ENCODE measurements around the gene POU3F4.

The POU3F4 gene

GRCh38 chrX:83508006-83508405, at the start of gene POU3F4:
POU3F4 (plus strand) TSS chrX:83508290; CDS start chrX:83508325, 35 bp downstream.
- in situ Hi-C loops (cut with MboI; ENCODE audit: low sequenced_read_pairs) = no loop called here

DNA sequence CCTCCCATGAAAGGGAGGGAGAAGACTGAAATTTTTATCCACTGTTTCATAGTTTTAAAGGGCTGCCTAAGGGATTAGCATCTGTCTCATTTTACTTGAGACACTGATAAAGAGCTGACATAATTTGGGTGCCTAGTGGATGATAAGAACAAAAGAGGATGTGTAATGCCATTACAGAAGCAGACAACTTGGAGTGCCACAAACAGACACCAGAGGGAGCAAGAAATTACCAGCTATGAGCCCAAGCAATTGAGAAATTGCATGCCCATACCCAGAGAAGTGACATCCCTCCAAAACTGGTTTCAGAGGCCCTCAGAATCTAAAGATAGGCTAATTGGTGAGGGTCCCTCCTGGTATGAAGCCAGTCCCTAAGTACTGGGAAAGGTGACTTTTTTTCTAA, 38.5 kb upstream of the POU3F4 start:
- in situ Hi-C loops (cut with MboI; ENCODE audit: low sequenced_read_pairs) = no loop called here

- in situ Hi-C loops (cut with MboI; ENCODE audit: low sequenced_read_pairs) = no loop called here
Measured at GRCh38 chrX:83495898-83496297, 12.2 kb upstream of the POU3F4 start.

DNA sequence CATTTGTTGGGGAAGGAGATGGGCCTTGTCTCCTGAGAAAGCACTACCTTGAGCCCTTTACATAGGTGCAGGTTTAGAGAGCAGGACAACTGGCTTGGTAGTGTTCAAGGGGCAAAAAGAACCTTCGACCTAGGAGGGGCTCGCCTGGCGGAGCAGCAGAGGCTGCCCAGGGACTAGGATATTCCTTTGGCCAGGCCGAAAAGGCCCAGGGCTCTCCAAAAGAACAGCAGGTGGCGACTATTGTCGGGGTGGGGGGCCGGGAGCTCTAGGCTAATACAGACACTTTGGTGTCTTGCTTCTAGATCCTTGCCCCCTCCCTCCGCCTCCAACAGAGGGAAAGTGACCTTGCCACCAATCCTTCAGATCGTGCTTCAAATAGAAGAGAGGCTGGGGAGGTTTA, 7.1 kb upstream of the POU3F4 start:
- in situ Hi-C loops (cut with MboI; ENCODE audit: low sequenced_read_pairs) = no loop called here

DNA sequence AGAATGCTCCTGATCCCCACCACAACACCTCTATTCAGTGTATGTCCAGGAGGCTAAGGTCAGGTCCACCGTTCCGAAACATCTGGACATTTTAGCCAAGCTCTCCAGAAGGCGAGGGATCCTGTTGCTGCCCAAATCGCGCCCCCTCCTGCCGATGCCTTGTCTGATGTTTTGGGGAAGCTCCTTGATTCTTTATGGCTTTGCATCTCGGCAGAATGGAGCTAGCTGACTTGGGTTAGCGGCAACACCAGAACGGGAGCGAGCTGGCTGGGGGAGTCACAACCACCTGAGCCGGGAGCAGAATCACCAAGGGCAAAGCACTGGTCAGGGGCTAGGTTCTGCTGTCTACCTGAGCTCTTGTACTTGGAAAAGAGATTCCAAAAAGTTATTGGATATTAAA, 6.6 kb upstream of the POU3F4 start:
- in situ Hi-C loops (cut with MboI; ENCODE audit: low sequenced_read_pairs) = no loop called here

GRCh38 chrX:83504721-83505479, 3.2 kb upstream of the POU3F4 start:
- in situ Hi-C loops (cut with MboI; ENCODE audit: low sequenced_read_pairs) = no loop called here

DNA sequence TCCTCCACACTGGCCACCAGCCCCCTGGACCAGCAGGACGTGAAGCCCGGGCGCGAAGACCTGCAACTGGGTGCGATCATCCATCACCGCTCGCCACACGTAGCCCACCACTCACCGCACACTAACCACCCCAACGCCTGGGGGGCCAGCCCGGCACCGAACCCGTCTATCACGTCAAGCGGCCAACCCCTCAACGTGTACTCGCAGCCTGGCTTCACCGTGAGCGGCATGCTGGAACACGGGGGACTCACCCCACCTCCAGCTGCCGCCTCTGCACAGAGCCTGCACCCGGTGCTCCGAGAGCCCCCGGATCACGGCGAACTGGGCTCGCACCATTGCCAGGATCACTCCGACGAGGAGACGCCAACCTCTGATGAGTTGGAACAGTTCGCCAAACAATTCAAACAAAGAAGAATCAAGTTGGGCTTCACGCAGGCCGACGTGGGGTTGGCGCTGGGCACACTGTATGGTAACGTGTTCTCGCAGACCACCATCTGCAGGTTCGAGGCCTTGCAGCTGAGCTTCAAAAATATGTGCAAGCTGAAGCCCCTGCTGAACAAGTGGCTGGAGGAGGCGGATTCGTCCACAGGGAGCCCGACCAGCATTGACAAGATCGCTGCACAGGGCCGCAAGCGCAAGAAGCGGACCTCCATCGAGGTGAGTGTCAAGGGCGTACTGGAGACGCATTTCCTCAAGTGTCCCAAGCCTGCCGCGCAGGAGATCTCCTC, 600 bp downstream of the POU3F4 start:
- in situ Hi-C loops (cut with MboI; ENCODE audit: low sequenced_read_pairs) = no loop called here

GRCh38 chrX:83509254-83509801, 1.2 kb downstream of the POU3F4 start:
- in situ Hi-C loops (cut with MboI; ENCODE audit: low sequenced_read_pairs) = no loop called here

- in situ Hi-C loops (cut with MboI; ENCODE audit: low sequenced_read_pairs) = no loop called here
Measured at GRCh38 chrX:83510510-83511062, 2.5 kb downstream of the POU3F4 start.

GRCh38 chrX:83511208-83511607, 3.1 kb downstream of the POU3F4 start:
- in situ Hi-C loops (cut with MboI; ENCODE audit: low sequenced_read_pairs) = no loop called here

DNA sequence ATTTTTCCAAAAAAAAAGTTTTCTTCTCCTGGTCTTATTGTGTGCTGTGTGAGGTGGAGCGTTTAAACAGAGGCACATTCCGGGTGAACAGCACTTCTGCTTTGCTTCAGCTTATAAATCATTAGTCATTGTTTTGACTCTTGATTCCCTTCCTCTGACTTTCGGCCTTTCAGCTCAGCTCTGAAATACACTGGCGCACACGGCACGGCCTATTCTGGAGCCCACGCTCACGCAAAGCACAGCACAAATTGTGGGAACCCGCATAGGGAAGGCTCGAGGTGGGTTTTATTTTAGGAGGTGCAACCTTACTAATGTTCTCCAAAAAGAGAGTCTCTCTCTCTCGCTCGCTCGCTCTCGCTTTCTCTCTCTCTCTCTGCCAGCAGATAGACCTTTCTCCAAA, 4.0 kb downstream of the POU3F4 start:
- in situ Hi-C loops (cut with MboI; ENCODE audit: low sequenced_read_pairs) = no loop called here

DNA sequence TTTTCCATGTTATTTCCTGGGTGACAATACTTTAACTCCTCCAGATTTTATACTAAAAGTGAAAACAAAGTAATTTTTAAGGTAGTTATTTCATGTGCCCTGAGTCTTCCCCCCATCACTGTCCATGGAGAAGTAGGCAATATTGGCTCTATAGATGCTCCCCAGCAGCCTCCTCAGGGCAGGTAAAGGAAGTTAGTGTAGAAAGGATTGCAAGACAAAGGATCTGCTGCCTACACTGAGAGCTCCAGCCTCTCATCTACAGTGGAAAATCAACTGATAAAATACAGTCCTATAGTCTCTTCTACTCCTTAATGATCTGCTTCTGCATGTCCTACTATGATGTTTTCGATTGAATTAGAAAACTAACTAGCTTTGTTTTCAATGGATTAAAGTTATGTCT, 8.5 kb downstream of the POU3F4 start:
- in situ Hi-C loops (cut with MboI; ENCODE audit: low sequenced_read_pairs) = no loop called here

- in situ Hi-C loops (cut with MboI; ENCODE audit: low sequenced_read_pairs) = no loop called here
Measured at GRCh38 chrX:83521905-83522304, 13.8 kb downstream of the POU3F4 start.

DNA sequence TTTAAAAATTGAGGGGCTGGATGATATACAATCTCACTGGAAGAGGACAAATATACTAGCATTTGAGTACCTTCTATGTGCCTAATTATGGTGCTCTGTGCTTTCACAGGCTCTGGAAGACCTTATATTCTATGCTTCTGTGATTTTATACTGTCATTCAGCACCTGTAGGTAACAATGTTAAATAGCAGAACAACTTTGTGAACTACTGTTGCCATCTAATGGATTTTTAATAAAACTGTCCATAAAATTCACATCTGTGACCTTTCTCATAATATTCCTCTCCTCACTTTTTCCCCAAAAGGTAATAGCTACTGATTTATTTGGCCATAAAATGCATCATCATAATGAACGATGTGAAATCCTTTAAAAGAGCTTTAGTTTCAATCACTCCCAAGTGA, 21.9 kb downstream of the POU3F4 start:
- in situ Hi-C loops (cut with MboI; ENCODE audit: low sequenced_read_pairs) = no loop called here

DNA sequence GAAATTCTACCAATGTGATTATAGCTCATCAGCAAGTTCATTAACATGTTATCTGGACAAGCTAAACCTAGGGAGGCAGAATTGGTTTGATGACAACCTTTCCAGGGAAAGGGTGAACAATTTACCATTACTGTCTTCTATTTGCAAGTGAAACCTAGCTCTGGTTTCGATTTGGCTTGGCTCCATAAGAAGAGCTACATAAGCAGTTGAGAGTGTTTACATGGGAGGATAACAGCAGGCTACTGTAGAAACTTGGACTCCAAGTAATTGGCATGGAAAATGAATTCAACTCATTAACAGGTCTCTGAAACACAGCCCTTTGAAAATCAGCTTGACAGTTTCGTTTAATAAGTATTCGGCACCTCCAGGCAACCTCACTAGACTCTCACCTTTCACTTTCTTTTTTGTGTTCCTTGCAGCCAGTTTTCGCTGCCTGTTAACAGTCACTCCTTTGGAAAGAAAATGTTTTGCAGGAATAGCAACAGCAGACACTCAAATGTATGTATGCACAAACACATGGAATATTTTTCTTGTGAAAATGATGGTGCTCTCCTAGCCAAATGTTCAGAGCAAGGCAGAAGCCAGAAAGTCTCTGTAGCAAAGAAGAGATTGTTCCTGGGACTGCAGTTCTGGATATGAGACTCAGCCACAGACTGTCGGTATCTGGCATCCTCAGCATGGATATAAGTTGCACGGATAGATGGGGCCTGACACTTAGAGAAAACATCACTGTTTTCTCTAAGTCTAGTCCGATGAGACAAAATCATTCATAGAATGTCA, 27.5 kb downstream of the POU3F4 start:
- in situ Hi-C loops (cut with MboI; ENCODE audit: low sequenced_read_pairs) = no loop called here

Data from HL-60/S4 (cell line).